Testis (tissue), 2 donors: ENCODE measurements around the gene C4orf51.

Source experiments
- POLR2A ChIP-seq: fragments of 450-650 bp; IDR thresholded peaks from one replicate; pipeline ENCODE4 v1.6.1; 2017; ENCODE audit warnings: antibody characterized with exemption, mild to moderate bottlenecking, moderate library complexity
- TF ChIP-seq, protein P1 (sequence below), 3 experiments: fragments of 450-650 bp in 2 of 3; fragments of 200-600 bp in 1 of 3; sonication (generic) in 1 of 3; IDR thresholded peaks; one replicate each; pipeline ENCODE4 v1.5.1; 2016 to 2019; ENCODE audit warnings: antibody characterized with exemption in 3 of 3, mild to moderate bottlenecking in 2 of 3, moderate library complexity in 1 of 3

DNA sequence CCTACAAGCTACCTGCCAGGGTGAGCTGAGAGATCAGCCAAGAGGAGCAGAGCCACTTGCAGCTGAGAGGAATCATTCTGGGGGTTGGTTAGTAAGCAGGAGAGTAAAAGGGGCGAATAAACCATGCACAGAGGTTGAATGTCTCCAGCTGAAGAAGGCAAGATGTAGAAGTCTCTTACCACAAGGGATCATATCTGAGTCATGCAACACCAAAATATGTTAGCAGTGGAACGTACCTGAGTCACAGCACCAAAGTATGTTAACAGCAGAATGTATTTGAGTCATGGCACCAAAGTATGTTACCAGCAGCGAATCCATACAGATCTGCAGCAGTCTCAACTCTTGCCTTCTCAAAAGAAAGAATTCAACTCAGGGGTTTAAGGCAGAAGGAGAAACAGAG is 29.9 kb downstream of the C4orf51 start:
- TF ChIP-seq, protein P1, sequence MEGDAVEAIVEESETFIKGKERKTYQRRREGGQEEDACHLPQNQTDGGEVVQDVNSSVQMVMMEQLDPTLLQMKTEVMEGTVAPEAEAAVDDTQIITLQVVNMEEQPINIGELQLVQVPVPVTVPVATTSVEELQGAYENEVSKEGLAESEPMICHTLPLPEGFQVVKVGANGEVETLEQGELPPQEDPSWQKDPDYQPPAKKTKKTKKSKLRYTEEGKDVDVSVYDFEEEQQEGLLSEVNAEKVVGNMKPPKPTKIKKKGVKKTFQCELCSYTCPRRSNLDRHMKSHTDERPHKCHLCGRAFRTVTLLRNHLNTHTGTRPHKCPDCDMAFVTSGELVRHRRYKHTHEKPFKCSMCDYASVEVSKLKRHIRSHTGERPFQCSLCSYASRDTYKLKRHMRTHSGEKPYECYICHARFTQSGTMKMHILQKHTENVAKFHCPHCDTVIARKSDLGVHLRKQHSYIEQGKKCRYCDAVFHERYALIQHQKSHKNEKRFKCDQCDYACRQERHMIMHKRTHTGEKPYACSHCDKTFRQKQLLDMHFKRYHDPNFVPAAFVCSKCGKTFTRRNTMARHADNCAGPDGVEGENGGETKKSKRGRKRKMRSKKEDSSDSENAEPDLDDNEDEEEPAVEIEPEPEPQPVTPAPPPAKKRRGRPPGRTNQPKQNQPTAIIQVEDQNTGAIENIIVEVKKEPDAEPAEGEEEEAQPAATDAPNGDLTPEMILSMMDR (IDR thresholded peaks at IDR 0.05) = no peak
- TF ChIP-seq POLR2A = no peak
